Central memory CD4-positive, alpha-beta T cell (primary cell): Measurements from ENCODE around the gene CMTM5.
"Not testable (repeated sequence)": the region's sequence is repeated elsewhere in the genome, so short reads cannot be mapped to it uniquely, and the experiment has no call there.

Experiments used
- DNase-seq: peaks from one replicate; pipeline ENCODE4 v3.0.0; 2022

CMTM5 gene

DNA sequence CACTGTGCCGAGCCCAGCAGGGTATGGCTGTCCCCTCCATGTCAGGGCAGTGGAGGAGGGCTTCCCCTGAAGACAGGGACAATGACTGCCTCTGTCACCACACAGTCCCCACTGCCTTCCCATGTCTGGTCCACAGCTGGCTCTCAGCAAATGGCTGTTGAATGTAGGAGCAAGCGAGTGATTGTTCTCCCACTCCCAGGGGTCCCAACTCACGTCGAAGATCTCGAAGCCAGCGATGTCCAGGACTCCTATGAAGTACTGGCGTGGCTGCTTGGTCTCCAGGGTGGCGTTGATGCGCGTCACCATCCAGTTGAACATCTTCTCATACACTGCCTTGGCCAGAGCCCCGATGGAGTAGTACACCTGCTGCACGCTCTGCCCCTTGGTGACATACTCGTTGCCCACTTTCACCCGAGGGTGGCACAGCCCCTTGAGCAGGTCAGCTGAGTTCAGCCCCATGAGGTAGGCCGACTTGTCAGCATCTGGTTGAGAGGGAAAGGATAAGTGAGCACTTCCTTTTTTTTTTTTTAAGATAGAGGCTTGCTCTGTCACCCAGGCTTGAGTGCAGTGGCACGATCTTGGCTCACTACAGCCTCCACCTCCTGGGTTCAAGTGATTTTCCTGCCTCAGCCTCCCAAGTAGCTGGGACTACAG is 23.8 kb downstream of the CMTM5 start:
- not testable (repeated sequence) for DNase-seq

DNA sequence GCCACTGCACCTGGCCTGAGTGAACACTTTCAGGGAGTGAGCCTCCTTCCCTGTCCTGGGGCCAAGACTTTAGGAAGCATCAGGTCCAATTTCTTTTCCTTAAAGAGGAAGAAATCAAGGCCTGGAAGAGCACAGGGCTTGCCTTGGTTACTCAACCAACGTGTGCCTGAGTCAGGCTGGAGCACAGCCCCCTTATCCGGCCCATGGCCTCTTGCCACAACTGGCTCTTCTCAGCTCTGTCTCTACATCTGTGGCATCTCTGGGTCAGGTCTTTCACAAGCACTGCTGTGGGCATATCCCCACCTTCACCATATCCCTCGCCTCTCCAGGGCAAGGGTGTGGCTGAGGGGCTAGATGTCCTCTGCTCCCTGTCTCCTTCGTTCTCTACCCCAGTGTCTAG is 24.4 kb downstream of the CMTM5 start:
- no peak for DNase-seq

- no peak for DNase-seq
These were observed 25.7 kb downstream of the CMTM5 start for GRCh38 chr14:23402296-23403138.

- no peak for DNase-seq
These were observed 26.2 kb downstream of the CMTM5 start for GRCh38 chr14:23403139-23403438.

DNA sequence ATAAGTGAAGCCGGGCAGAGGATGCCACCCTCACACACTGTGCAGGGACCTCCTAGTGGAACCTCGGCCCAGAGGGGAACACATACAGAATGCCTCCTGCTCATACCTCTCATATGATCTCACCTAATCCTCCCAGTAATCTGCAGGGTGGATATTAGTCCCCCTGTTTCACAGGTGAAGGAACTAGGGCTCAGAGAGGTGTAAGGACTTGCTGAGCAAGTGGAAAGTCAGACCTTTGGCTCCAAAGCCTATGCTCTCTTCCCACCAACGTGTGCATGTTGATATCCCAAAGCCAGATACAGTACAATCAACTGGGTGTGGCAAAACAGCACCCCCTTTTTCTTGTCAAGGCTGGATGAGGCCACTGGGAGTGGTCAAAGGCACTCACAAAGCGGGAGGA is 27.1 kb downstream of the CMTM5 start:
- DNase-seq: no peak

DNA sequence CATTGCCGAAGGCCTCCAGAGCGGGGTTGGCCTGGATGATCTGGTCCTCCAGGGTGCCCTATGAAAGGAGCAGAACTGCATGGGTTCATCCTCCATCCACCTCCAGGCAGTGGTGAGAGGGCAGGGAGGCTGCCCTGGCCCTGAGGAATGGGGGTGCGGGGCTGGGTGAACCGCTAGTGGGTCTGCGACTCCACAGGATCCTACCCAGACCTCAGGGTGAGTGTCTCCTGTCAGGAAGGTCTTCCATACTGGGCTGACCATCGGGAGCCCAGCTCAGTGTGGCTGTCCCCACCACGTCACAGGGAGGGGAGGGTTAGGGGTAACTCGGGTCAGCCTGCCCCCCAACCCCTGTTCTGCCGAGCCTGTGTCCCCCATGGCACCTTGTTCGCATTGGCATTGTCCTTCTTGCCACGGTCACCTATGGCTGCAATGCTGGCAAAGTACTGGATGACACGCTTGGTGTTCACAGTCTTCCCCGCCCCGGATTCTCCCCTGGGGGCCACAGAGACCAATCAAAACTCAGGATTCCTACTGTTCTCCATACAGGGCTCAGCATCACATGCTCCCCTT is 27.6 kb downstream of the CMTM5 start:
- DNase-seq: no peak

- no peak for DNase-seq
These were observed 28.2 kb downstream of the CMTM5 start for GRCh38 chr14:23405096-23405495.

DNA sequence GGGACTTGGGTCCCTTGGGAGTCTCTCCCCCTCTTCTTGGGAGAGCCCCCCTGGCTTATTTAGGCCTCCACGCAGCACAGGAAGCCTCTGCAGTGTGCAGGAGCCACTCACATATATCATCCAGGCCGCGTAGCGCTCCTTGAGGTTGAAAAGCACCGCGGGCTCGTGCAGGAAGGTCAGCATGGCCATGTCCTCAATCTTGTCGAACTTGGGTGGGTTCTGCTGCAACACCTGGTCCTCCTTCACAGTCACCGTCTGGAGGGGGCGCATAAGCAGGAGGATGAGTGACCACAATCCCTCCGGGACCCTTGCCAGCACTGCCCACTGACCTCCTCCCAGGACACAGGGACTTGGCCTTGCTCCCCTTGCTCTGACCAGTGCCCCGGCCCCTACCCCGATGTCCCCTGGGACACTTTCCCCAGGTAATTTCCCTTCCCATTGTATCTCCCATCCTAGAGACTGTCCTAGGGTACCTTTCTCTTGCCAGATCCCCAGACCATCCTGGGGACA is 28.7 kb downstream of the CMTM5 start:
- no peak for DNase-seq

- no peak for DNase-seq
These were observed 29.4 kb downstream of the CMTM5 start for GRCh38 chr14:23406244-23406643.

GRCh38 chr14:23406725-23407355 is 30.0 kb downstream of the CMTM5 start:
- no peak for DNase-seq

DNA sequence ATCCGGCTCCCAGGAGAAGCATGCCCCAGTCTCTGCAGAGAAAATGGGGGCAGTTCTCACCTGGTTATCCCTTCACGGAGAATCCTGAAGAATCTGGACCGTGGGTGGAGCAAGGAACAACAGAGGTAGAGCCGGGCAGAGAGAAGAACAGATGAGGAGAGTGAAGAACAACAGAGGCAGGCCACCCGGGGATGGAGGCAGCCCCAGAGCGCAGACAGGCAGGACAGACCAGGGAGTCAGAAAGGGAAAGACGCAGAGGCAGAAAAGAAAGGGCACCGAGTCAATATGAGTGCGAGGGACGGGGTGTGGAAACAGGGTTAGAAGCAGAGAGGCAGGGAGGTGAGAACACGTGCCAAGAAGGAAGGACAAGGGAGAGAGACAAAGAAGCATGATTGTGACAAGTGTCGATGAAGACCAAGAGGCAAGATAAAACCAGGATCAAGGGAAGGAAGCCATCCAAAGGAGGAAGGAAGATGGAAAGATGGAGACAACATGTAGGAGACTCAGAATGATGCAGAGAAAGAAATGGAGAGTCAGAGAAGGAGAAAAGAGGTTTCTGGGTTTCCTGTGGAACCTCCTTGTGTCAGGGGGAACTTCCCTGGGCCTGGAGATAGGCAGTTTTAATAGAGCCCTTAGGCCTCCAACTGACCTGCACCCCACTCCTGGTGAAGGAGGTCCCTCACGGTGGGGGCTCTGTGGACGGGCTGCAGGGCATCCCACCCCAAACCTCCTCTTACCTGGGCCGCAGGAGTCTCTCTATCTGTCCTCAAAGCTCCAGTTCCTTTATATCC is 30.9 kb downstream of the CMTM5 start, which contains the start of gene MYH6:
MYH6 (minus strand) TSS at position 758 of the 791 bp plus-strand sequence. CDS start 1,050 bp downstream, outside the sequence.
- no peak for DNase-seq

DNA sequence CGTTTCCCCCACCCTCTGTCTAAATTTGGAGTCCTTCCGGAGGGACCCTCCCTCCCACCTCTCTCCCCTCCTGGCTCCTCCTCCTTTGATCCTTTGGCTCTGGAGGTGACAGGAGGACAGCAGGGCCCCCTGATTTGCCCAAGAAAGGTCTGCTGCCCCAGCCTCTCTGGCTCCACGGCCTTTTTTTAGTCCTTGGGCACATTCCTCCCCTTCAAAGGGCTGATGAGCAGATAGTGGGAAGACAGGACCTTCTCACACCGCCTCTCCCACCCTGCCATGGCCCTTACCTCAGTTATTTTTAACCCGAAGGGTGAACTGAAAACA is 31.4 kb downstream of the CMTM5 start:
- no peak for DNase-seq

DNA sequence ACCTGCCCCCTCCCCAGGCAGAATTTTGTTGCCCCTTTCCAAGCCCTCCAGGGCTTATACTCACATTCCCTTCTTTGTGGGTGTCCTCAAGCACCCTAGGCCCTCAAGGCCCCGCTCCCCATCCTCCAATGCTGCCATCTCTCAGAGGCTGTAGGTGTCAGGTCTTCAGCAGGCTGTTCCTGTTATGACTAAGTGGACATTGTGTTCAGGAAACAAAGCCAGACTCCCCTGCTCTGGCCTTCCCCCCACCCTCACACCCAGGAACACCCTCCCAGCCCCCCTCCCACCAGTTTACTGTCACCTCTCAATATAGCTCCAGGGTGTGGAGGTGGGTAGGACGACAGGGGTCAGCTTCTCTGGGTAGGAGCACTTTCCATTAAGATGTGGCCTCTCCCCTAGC is 32.6 kb downstream of the CMTM5 start:
- DNase-seq: no peak

GRCh38 chr14:23409966-23410635 is 33.3 kb downstream of the CMTM5 start:
- no peak for DNase-seq

GRCh38 chr14:23411563-23412525 is 35.0 kb downstream of the CMTM5 start:
- DNase-seq: no peak

DNA sequence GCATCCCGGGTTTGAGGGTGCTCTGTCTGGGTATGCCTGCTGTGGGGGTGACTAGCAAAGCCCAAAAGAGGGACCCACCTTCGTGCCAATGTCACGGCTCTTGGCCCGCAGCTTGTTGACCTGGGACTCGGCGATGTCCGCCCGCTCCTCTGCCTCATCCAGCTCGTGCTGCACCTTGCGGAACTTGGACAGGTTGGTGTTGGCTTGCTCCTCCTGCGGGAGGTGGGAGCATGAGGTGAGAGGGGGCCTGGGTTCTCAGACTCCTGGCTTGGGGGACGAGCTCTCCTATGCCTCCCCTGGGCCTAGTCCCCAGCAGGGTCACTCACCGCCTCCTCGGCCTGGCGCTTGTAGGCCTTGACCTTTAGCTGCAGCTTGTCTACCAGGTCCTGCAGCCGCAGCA is 36.8 kb downstream of the CMTM5 start:
- DNase-seq: no peak

- no peak for DNase-seq
These were observed 37.4 kb downstream of the CMTM5 start for GRCh38 chr14:23414254-23414653.

GRCh38 chr14:23414906-23415820 is 38.3 kb downstream of the CMTM5 start:
- DNase-seq: no peak
